SK-N-SH (cell line): ENCODE measurements around the gene FBN2.

Experiments
- CTCF ChIP-seq: fragments of 200-600 bp; sonication (generic); IDR thresholded peaks from 2 replicates; pipeline ENCODE4 v1.6.1; 2017; ENCODE audit warnings: antibody characterized with exemption, mild to moderate bottlenecking, moderate library complexity
- EZH2phosphoT487 ChIP-seq: fragments of 200-600 bp; sonication (generic); IDR thresholded peaks from 2 replicates; pipeline ENCODE4 v1.6.1; 2017; ENCODE audit warnings: low read depth, mixed run types, mild to moderate bottlenecking, antibody characterized with exemption, moderate library complexity, borderline replicate concordance
- IRF3 ChIP-seq: fragments of 150-350 bp; IDR thresholded peaks from 2 replicates; pipeline ENCODE4 v1.6.1; 2016; ENCODE audit warnings: mild to moderate bottlenecking, low read depth, low read length
- MAX ChIP-seq: IDR thresholded peaks from 2 replicates; pipeline ENCODE4 v1.4.0; 2012; ENCODE audit warnings: low read depth
- MXI1 ChIP-seq: IDR thresholded peaks from 2 replicates; pipeline ENCODE4 v1.6.1; 2012; ENCODE audit warnings: mild to moderate bottlenecking, low read depth, low read length, improper control_type of control experiment
- NRF1 ChIP-seq: IDR thresholded peaks from 2 replicates; pipeline ENCODE4 v1.6.1; 2012; ENCODE audit warnings: low read depth, mild to moderate bottlenecking, low read length
- POLR2AphosphoS5 ChIP-seq: IDR thresholded peaks from 2 replicates; pipeline ENCODE4 v1.6.1; 2012; ENCODE audit warnings: low read depth, low read length
- REST ChIP-seq: IDR thresholded peaks from 2 replicates; pipeline ENCODE4 v1.6.1; 2012; ENCODE audit warnings: mild to moderate bottlenecking, low read depth, low read length, moderate library complexity
- SIN3A ChIP-seq: IDR thresholded peaks from 2 replicates; pipeline ENCODE4 v1.6.1; 2012; ENCODE audit warnings: low read depth, mild to moderate bottlenecking, low read length, moderate library complexity, borderline replicate concordance
- TAF1 ChIP-seq: IDR thresholded peaks from 2 replicates; pipeline ENCODE4 v1.6.1; 2012; ENCODE audit warnings: low read depth, mild to moderate bottlenecking, low read length, moderate library complexity, borderline replicate concordance
- TCF12 ChIP-seq: IDR thresholded peaks from 2 replicates; pipeline ENCODE4 v1.4.0; 2012
- USF1 ChIP-seq: IDR thresholded peaks from 2 replicates; pipeline ENCODE4 v1.4.0; 2012; ENCODE audit warnings: low read depth, borderline replicate concordance
- USF2 ChIP-seq: fragments of 150-350 bp; IDR thresholded peaks from 2 replicates; pipeline ENCODE4 v1.6.1; 2017; ENCODE audit warnings: antibody characterized with exemption, low read length, low read depth, borderline replicate concordance
- YY1 ChIP-seq: IDR thresholded peaks from 2 replicates; pipeline ENCODE4 v1.4.0; 2012; ENCODE audit warnings: low read depth, mild to moderate bottlenecking

- TF ChIP-seq USF1 (no peak), NRF1 (no peak), CTCF (no peak), MAX (no peak), REST (no peak), IRF3 (no peak), EZH2phosphoT487 (no peak), SIN3A (no peak), MXI1 (no peak), USF2 (no peak), POLR2AphosphoS5 (no peak), YY1 (no peak), TAF1 (no peak), TCF12 (no peak)
Observed at GRCh38 chr5:128572930-128573319, 34.9 kb upstream of the FBN2 start.
